GM12801 (cell line): Measurements from ENCODE around the gene PPP1R13L.

Experiments used
- CTCF ChIP-seq: IDR thresholded peaks from one replicate; pipeline ENCODE4 v1.5.1; 2011; ENCODE audit warnings: control low read depth; ENCODE audit not compliant: insufficient read length; ENCODE audit errors: extremely low read depth

The PPP1R13L gene

GRCh38 chr19:45380107-45380506 is 24.8 kb downstream of the PPP1R13L start:
- no peak for TF ChIP-seq CTCF

DNA sequence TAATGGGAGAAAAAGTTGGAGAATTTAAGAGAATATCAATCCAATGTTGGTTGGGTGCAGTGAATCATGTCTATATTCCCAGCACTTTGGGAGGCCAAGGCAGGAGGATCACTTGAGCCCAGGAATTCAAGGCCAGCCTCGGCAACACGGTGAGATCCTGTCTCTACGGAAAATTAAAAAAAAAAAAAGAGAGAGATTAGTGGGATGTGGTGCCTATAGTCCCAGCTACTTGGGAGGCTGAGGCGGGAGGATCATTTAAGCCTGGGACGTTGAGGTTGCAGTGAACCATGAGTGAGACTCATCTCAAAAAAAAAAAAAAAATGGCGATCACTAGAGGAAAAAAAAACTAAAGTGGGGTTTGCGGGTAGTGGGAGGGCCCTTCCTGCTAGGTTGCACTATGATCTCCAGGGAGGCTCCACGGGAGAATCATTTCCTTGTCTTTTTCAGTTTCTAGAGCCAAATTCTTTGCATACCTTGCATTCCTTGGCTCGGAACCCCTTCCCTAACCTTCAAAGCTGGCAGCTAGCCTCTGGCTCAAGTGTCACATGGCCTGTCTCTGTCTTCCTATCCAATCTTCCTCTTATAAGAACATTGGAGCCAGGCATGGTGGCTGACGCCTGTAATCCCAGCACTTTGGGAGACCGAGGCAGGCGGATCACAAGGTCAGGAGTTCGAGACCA is 28.7 kb downstream of the PPP1R13L start:
- TF ChIP-seq CTCF, result no peak

DNA sequence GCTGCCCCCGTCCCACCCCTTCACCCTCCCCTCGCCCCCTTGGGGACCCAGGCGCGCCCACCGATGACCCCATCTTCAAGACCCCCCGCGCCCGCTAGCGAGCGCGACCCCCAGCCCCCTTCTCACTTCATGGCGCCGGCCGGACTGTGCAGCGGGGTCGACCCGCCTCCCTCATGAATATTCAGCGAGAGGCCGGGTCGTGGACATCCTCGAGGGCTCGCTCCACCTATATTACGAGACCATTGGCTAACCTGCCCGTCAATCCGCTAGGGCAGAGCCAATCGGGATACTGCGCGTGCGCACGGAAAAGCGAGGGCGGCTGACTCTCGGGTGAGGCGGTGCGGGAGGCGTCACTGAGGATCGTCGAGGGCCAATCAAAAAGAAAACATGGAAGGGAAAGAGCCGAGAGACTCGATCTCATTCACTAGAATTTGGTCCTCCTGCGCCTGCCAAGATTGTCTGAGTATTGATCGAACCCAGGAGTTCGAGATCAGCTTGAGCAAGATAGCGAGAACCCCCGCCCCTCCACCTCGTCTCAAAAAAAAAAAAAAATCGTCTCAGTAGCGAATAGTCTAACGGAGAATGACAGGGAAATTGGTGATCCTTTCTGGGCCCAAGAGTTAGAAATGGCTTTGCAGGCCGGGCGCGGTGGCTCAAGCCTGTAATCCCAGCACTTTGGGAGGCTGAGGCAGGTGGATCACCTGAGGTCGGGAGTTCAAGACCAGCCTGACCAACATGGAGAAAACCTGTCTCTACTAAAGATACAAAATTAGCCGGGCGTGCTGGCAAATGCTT is 34.3 kb downstream of the PPP1R13L start, which contains the start of gene ERCC2:
Gene ERCC2, minus strand, starts transcription at position 164 of the 795 bp plus-strand sequence. Its CDS starts 33 bp downstream, at position 131.
- no peak for TF ChIP-seq CTCF

DNA sequence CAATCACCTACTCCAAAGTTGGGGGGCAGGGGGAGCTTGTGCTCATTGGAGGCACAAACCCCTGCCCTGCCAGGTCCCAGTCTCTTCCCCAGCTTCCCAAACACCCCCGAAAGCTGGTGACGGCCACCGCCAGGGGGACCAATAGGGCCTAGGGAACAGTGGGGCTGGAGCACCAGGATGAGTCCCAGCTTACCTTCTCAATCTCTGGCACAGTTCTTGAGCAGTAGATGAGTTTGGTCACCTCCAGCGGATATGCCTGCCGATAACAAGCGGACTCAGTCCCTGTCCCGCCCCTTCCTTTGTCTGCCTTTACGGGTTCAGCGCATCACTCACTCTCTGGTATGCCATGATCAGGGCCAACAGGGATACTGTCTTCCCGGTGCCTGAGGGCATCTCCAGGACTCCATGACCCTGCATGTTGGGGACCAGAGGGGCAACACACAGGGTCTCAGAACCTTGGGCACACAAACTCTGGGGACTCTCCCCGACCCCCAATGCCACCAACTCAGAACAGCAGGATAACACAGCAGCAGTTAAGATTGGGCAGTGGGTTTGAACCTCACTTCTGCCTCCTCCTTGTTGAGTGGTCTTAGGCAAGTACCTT is 36.0 kb downstream of the PPP1R13L start:
- no peak for TF ChIP-seq CTCF

DNA sequence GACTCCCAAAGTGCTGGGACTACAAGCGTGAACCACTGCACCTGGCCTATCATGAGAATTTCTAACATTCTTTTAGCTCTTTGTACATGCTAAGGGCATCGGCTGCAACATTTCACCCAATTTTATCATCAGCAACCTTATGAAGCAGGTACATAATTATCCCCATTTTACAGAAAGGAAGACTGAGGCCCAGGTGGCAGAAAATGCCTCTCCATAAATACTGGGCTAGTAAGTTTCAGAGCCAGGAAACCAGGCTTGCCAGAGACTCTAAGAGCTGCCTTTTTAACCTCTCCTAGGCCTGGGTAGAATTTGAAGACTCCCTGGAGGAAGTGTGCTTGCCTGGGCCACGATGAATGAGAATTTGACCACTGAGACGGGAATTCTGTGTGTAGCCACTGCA is 36.7 kb downstream of the PPP1R13L start:
- TF ChIP-seq CTCF, result no peak

- TF ChIP-seq CTCF, result no peak
Observed at GRCh38 chr19:45364696-45365095, 40.2 kb downstream of the PPP1R13L start.

DNA sequence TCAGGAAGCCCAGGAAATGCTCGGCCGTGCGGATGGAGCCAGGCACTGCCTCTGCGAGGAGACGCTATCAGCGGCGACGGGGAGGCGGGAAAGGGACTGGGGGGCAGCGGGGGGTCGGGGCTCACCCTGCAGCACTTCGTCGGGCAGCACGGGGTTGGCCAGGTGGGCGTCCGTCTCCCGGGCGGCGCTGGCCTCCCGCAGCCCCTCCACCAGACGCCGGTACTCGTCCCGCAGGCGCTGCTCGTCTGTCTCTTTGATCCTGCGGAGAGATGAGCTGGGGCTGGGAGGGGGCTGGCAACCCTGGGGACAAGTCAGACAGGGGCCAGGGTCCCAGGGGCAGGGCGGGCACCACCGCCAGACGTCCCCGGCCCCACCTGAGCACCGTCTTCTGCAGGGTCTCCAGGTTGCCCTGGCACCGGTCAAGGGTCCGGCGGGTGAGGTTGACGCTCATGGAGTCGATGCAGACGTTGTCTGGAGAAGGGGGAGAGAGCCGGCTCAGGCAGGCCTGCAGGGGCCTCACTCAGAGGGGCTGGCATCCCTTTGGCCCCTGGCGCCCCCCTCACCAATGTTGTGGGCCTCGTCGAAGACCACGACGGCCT is 40.9 kb downstream of the PPP1R13L start:
- TF ChIP-seq CTCF, result no peak
